8988T (cell line): ENCODE results near the gene NIM1K.
"Not testable (repeated sequence)": the region's sequence is repeated elsewhere in the genome, so short reads cannot be mapped to it uniquely, and the experiment has no call there.

Source experiments
- DNase-seq: peaks from one replicate; pipeline ENCODE4 v3.0.0; 2011

The NIM1K gene

GRCh38 chr5:43320846-43321245 lies 128.8 kb downstream of the NIM1K start:
- no peak for DNase-seq

GRCh38 chr5:43323488-43323887 lies 131.5 kb downstream of the NIM1K start:
- not testable (repeated sequence) for DNase-seq

- not testable (repeated sequence) for DNase-seq
Observed at GRCh38 chr5:43325624-43326023, 133.6 kb downstream of the NIM1K start.
